ENCODE measurements around the gene LSM4. TPM values are rescaled to one million over a fixed set of nuclear protein-coding genes. Genes with fewer than 3 reads are reported as not detected.
A peak's percentile ranks its signal among the peaks of the same experiment; 100 is the strongest.

LSM4 gene
- total and polyA plus RNA-seq, 2 donors from 2014 or later: 87.7 to 245 TPM

DNA sequence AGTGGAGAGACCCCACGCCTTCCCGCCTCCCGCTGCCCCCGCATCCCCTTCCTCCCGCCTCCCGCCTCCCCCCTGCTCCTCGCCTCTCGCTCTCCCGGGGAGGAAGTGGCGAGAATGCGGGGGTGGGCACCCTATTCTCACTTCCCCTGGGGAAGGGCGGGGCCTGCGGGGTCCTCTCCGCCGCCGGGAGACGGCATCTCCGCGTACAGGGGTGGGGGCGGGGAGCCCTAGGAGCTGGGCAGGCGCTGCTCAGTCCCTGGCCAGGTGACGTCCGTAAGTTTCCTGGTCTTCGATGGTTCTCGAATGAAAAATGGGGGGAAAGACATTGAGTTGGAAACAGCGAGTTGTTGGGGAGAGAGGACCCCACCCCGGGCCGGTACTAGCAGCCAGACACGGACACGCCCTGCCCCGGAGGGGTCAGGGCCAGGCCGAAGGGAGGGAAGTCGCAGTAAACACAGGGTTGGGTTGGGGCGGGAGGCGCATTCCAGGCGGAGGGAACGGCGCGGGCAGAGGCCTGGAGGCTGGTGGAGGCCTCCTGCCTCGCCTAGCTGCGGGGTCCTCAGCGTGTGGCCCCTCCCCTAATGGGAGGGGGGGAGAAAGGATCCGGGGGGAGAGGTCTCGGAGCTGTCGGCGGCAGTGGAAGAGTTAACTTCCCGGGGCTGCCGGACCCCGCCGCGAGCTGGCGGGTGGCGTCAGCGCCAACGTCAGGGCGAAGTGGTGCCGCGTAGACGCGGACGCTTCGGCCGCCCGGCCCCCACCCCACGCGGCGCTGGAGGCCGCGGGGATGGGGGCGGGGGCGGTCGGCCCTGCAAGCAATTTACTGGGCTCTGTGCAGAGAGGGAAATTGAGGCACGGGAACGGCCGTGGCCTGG is 31.1 kb downstream of the LSM4 start:
- no peaks in the 10 kb centered on the region for H3K27me3 ChIP-seq (ENCODE audit: control insufficient read depth, insufficient read depth, low read length)
- H3K27ac ChIP-seq (ENCODE audit: low read depth in 2 of 2, low read length in 2 of 2): peak overlapping the region; percentile 98 to 100
- peak overlapping the region; percentile 73 to 85 (median 82) for H3K4me3 ChIP-seq (ENCODE audit: low read length in 3 of 3)
- intact Hi-C loops (cut with DNase I): no loop called here
- no peaks in the 10 kb centered on the region for H3K36me3 ChIP-seq (ENCODE audit: control insufficient read depth in 2 of 3, insufficient read depth in 3 of 3, low read length in 3 of 3)
- FAIRE-seq (no peak), DNase-seq (peak; percentile 91 to 97 (median 96))
- no peaks in the 10 kb centered on the region for H3K9me3 ChIP-seq (ENCODE audit: control insufficient read depth in 2 of 3, insufficient read depth in 1 of 3, low read length in 3 of 3)
- H3K4me1 ChIP-seq (ENCODE audit: control insufficient read depth in 2 of 3, insufficient read depth in 2 of 3, low read depth in 1 of 3, low read length in 3 of 3): peaks cover 0 to 9% (median 8%) of the 10 kb centered on the region in 3 donors
- H3K9ac ChIP-seq (ENCODE audit: low read length in 3 of 3): peak overlapping the region; percentile 57 to 95 (median 95)
- TF ChIP-seq, protein P1, sequence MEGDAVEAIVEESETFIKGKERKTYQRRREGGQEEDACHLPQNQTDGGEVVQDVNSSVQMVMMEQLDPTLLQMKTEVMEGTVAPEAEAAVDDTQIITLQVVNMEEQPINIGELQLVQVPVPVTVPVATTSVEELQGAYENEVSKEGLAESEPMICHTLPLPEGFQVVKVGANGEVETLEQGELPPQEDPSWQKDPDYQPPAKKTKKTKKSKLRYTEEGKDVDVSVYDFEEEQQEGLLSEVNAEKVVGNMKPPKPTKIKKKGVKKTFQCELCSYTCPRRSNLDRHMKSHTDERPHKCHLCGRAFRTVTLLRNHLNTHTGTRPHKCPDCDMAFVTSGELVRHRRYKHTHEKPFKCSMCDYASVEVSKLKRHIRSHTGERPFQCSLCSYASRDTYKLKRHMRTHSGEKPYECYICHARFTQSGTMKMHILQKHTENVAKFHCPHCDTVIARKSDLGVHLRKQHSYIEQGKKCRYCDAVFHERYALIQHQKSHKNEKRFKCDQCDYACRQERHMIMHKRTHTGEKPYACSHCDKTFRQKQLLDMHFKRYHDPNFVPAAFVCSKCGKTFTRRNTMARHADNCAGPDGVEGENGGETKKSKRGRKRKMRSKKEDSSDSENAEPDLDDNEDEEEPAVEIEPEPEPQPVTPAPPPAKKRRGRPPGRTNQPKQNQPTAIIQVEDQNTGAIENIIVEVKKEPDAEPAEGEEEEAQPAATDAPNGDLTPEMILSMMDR (IDR thresholded peaks at IDR 0.05; ENCODE audit: borderline replicate concordance, extremely low read depth, insufficient read depth): no peak

DNA sequence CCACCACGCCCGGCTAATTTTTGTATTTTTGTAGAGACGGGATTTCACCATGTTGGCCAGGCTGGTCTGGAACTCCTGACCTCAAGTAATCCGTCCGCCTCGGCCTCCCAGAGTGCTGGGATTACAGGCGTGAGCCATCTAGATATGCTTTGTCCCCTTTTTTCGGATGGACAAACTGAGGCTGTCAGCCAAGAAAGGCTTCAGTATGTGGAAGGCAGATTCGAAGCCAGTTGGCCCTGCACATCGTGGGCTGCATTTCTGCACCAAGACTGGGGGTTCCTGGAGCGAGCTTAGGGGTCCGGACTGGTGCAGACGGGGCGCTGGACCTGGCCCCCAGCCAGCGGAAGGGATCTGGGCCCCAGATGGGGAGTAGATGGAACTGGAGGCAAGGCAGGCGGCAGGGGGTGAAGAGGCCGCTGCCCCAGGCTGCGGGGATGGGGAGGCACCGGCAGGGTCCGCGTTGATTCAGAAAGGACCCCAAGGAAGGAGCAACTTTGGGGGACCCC is 31.8 kb downstream of the LSM4 start:
- Histone ChIP-seq H3K9ac (ENCODE audit: low read length in 3 of 3) (peak overlapping the region in 1 of 3 donors; percentile 65), H3K27ac (ENCODE audit: low read depth in 2 of 2, low read length in 2 of 2) (peak overlapping the region; percentile 98 to 100), H3K4me3 (ENCODE audit: low read length in 3 of 3) (peak overlapping the region in 1 of 3 donors; percentile 82), H3K9me3 (ENCODE audit: control insufficient read depth in 2 of 3, insufficient read depth in 1 of 3, low read length in 3 of 3) (no peaks in the 10 kb centered on the region), H3K27me3 (ENCODE audit: control insufficient read depth, insufficient read depth, low read length) (no peaks in the 10 kb centered on the region), H3K4me1 (ENCODE audit: control insufficient read depth in 2 of 3, insufficient read depth in 2 of 3, low read depth in 1 of 3, low read length in 3 of 3) (peaks cover 0 to 9% (median 8%) of the 10 kb centered on the region in 3 donors), H3K36me3 (ENCODE audit: control insufficient read depth in 2 of 3, insufficient read depth in 3 of 3, low read length in 3 of 3) (no peaks in the 10 kb centered on the region)
- intact Hi-C loops (cut with DNase I): no loop called here
- FAIRE-seq (no peak), DNase-seq (peak in 1 of 5 donors; percentile 10)
- TF ChIP-seq, protein P1 (IDR thresholded peaks at IDR 0.05; ENCODE audit: borderline replicate concordance, extremely low read depth, insufficient read depth): no peak

- peaks cover 0 to 9% (median 8%) of the 10 kb centered on the region in 3 donors for H3K4me1 ChIP-seq (ENCODE audit: control insufficient read depth in 2 of 3, insufficient read depth in 2 of 3, low read depth in 1 of 3, low read length in 3 of 3)
- intact Hi-C loops (cut with DNase I): no loop called here
- no peak overlapping the region for H3K4me3 ChIP-seq (ENCODE audit: low read length in 3 of 3)
- DNase-seq (peak in 2 of 5 donors; percentile 73 to 77), FAIRE-seq (no peak)
- no peaks in the 10 kb centered on the region for H3K27me3 ChIP-seq (ENCODE audit: control insufficient read depth, insufficient read depth, low read length)
- peak overlapping the region in 1 of 2 donors; percentile 71 for H3K27ac ChIP-seq (ENCODE audit: low read depth in 2 of 2, low read length in 2 of 2)
- peak overlapping the region in 1 of 3 donors; percentile 26 for H3K9ac ChIP-seq (ENCODE audit: low read length in 3 of 3)
- H3K36me3 ChIP-seq (ENCODE audit: control insufficient read depth in 2 of 3, insufficient read depth in 3 of 3, low read length in 3 of 3): no peaks in the 10 kb centered on the region
- TF ChIP-seq, protein P1 (IDR thresholded peaks at IDR 0.05; ENCODE audit: borderline replicate concordance, extremely low read depth, insufficient read depth): no peak
- H3K9me3 ChIP-seq (ENCODE audit: control insufficient read depth in 2 of 3, insufficient read depth in 1 of 3, low read length in 3 of 3): no peaks in the 10 kb centered on the region
These were observed 32.4 kb downstream of the LSM4 start for GRCh38 chr19:18290302-18291018.

All from kidney (tissue), 14 donors.